HG03469 (cell line): ENCODE measurements around the gene ZNF618.

Experiments
- ATAC-seq: cut with Tn5 transposase; IDR thresholded peaks from one replicate; pipeline ENCODE4 v1.9.1; 2021; ENCODE audit warnings: mild to moderate bottlenecking, moderate library complexity, moderate number of reproducible peaks; ENCODE audit not compliant: unreplicated experiment

The ZNF618 gene

GRCh38 chr9:114054191-114054690 lies 178.1 kb downstream of the ZNF618 start:
- ATAC-seq = no peak

GRCh38 chr9:114055061-114055460 lies 179.0 kb downstream of the ZNF618 start:
- no peak for ATAC-seq

GRCh38 chr9:114055894-114056293 lies 179.8 kb downstream of the ZNF618 start:
- no peak for ATAC-seq

GRCh38 chr9:114056527-114056926 lies 180.4 kb downstream of the ZNF618 start:
- ATAC-seq = no peak

GRCh38 chr9:114057161-114057885 lies 181.2 kb downstream of the ZNF618 start:
- ATAC-seq = no peak

- no peak for ATAC-seq
Observed at GRCh38 chr9:114058688-114059046, 182.6 kb downstream of the ZNF618 start.

GRCh38 chr9:114059047-114059803 lies 183.1 kb downstream of the ZNF618 start:
- ATAC-seq = no peak

- ATAC-seq = no peak
Observed at GRCh38 chr9:114060070-114060469, 184.0 kb downstream of the ZNF618 start.

GRCh38 chr9:114060711-114061110 lies 184.6 kb downstream of the ZNF618 start:
- no peak for ATAC-seq

GRCh38 chr9:114061292-114061691 lies 185.2 kb downstream of the ZNF618 start:
- no peak for ATAC-seq

- no peak for ATAC-seq
Observed at GRCh38 chr9:114061830-114062474, 185.8 kb downstream of the ZNF618 start.

GRCh38 chr9:114065304-114065703 lies 189.2 kb downstream of the ZNF618 start:
- ATAC-seq = no peak

GRCh38 chr9:114069476-114070187 lies 193.5 kb downstream of the ZNF618 start:
- ATAC-seq = no peak

- no peak for ATAC-seq
Observed at GRCh38 chr9:114070188-114071103, 194.3 kb downstream of the ZNF618 start.

- no peak for ATAC-seq
Observed at GRCh38 chr9:114071197-114071795, 195.2 kb downstream of the ZNF618 start.

- no peak for ATAC-seq
Observed at GRCh38 chr9:114072184-114073140, 196.4 kb downstream of the ZNF618 start.

GRCh38 chr9:114075602-114076001 lies 199.5 kb downstream of the ZNF618 start:
- ATAC-seq = no peak
